Muscle of arm (tissue), 14 donors: Measurements from ENCODE around the gene SCARB2. TPM values are rescaled to one million over a fixed set of nuclear protein-coding genes. Genes with fewer than 3 reads are reported as not detected.
"Not testable (repeated sequence)": the region's sequence is repeated elsewhere in the genome, so short reads cannot be mapped to it uniquely, and the experiment has no call there.

Source experiments
- DNase-seq: peaks from one replicate; pipeline ENCODE4 v3.0.0-alpha.2; 2013
- long read RNA-seq, 11 donors: transcript quantifications; one replicate each; lab custom pipeline, GENCODE V29; 2026
- polyA plus RNA-seq, 12 donors: library from polyadenylated mRNA; unstranded; fragments of 120-200 nt; gene quantifications; one replicate each; pipeline ENCODE4 v1.2.1, GENCODE V29; 2013; ENCODE audit not compliant: insufficient read length in 12 of 12

The SCARB2 gene
- 100 to 1,000 TPM in 11 of 12 donors, not detected in 1; 129 to 215 (median 159) TPM for polyA plus RNA-seq
- long read RNA-seq, donor 1, full-length matches to known transcripts, result 77 of 77 reads
- long read RNA-seq, donor 1, partial matches to known transcripts, result 0 of 77 reads
- long read RNA-seq, donor 1, other reads (novel, unspliced or antisense), result 0 of 77 reads
- long read RNA-seq, donor 2, full-length matches to known transcripts, result 57 of 57 reads
- long read RNA-seq, donor 2, partial matches to known transcripts, result 0 of 57 reads
- long read RNA-seq, donor 2, other reads (novel, unspliced or antisense), result 0 of 57 reads
- long read RNA-seq, donor 3, full-length matches to known transcripts, result 25 of 25 reads
- long read RNA-seq, donor 3, partial matches to known transcripts, result 0 of 25 reads
- long read RNA-seq, donor 3, other reads (novel, unspliced or antisense), result 0 of 25 reads
- long read RNA-seq, donor 4, full-length matches to known transcripts, result 15 of 15 reads
- long read RNA-seq, donor 4, partial matches to known transcripts, result 0 of 15 reads
- long read RNA-seq, donor 4, other reads (novel, unspliced or antisense), result 0 of 15 reads
- long read RNA-seq, donor 5, full-length matches to known transcripts, result 51 of 655 reads
- long read RNA-seq, donor 5, partial matches to known transcripts, result 599 of 655 reads
- long read RNA-seq, donor 5, other reads (novel, unspliced or antisense), result 5 of 655 reads
- long read RNA-seq, donor 6, full-length matches to known transcripts, result 15 of 15 reads
- long read RNA-seq, donor 6, partial matches to known transcripts, result 0 of 15 reads
- long read RNA-seq, donor 6, other reads (novel, unspliced or antisense), result 0 of 15 reads
- long read RNA-seq, donor 7, full-length matches to known transcripts, result 29 of 29 reads
- long read RNA-seq, donor 7, partial matches to known transcripts, result 0 of 29 reads
- long read RNA-seq, donor 7, other reads (novel, unspliced or antisense), result 0 of 29 reads
- long read RNA-seq, donor 8, full-length matches to known transcripts, result 46 of 46 reads
- long read RNA-seq, donor 8, partial matches to known transcripts, result 0 of 46 reads
- long read RNA-seq, donor 8, other reads (novel, unspliced or antisense), result 0 of 46 reads
- long read RNA-seq, donor 9, full-length matches to known transcripts, result 28 of 28 reads
- long read RNA-seq, donor 9, partial matches to known transcripts, result 0 of 28 reads
- long read RNA-seq, donor 9, other reads (novel, unspliced or antisense), result 0 of 28 reads
- long read RNA-seq, donor 10, full-length matches to known transcripts, result 34 of 34 reads
- long read RNA-seq, donor 10, partial matches to known transcripts, result 0 of 34 reads
- long read RNA-seq, donor 10, other reads (novel, unspliced or antisense), result 0 of 34 reads
- long read RNA-seq, donor 11, full-length matches to known transcripts, result 39 of 39 reads
- long read RNA-seq, donor 11, partial matches to known transcripts, result 0 of 39 reads
- long read RNA-seq, donor 11, other reads (novel, unspliced or antisense), result 0 of 39 reads

GRCh38 chr4:76213415-76214176 is at the start of gene SCARB2:
SCARB2 (minus strand) TSS chr4:76213824; CDS start chr4:76213543, 281 bp downstream.
- peak; percentile 79 for DNase-seq

- DNase-seq, result no peak
Measured at GRCh38 chr4:76260571-76260970, 46.9 kb upstream of the SCARB2 start.

GRCh38 chr4:76257824-76258223 is 44.2 kb upstream of the SCARB2 start:
- no peak for DNase-seq

- DNase-seq, result no peak
Measured at GRCh38 chr4:76256968-76257367, 43.3 kb upstream of the SCARB2 start.

GRCh38 chr4:76256032-76256431 is 42.4 kb upstream of the SCARB2 start:
- no peak for DNase-seq

- no peak for DNase-seq
Measured at GRCh38 chr4:76253511-76253910, 39.9 kb upstream of the SCARB2 start.

- no peak for DNase-seq
Measured at GRCh38 chr4:76252271-76252653, 38.6 kb upstream of the SCARB2 start.

GRCh38 chr4:76251441-76252270 is 38.0 kb upstream of the SCARB2 start, which contains the start of gene FAM47E:
FAM47E (plus strand) TSS chr4:76251721; CDS start chr4:76251747, 26 bp downstream.
- DNase-seq, result peak; percentile 25

GRCh38 chr4:76250962-76251361 is 37.3 kb upstream of the SCARB2 start:
- peak; percentile 2 for DNase-seq

GRCh38 chr4:76246852-76247251 is 33.2 kb upstream of the SCARB2 start:
- no peak for DNase-seq

- DNase-seq, result no peak
Measured at GRCh38 chr4:76246025-76246424, 32.4 kb upstream of the SCARB2 start.

- not testable (repeated sequence) for DNase-seq
Measured at GRCh38 chr4:76243877-76244276, 30.3 kb upstream of the SCARB2 start.

GRCh38 chr4:76240236-76240635 is 26.6 kb upstream of the SCARB2 start:
- DNase-seq, result no peak

- no peak for DNase-seq
Measured at GRCh38 chr4:76238701-76239100, 25.1 kb upstream of the SCARB2 start.

GRCh38 chr4:76238236-76238635 is 24.6 kb upstream of the SCARB2 start:
- no peak for DNase-seq

- no peak for DNase-seq
Measured at GRCh38 chr4:76235915-76236314, 22.3 kb upstream of the SCARB2 start.

GRCh38 chr4:76235407-76235806 is 21.8 kb upstream of the SCARB2 start:
- no peak for DNase-seq

- no peak for DNase-seq
Measured at GRCh38 chr4:76234679-76235044, 21.0 kb upstream of the SCARB2 start.

- DNase-seq, result no peak
Measured at GRCh38 chr4:76233967-76234678, 20.5 kb upstream of the SCARB2 start.
